Neural crest cell (in vitro differentiated cells): Measurements from ENCODE around the gene SEC62. TPM values are rescaled to one million over a fixed set of nuclear protein-coding genes. Genes with fewer than 3 reads are reported as not detected.

Experiments used
- DNase-seq: peaks from one replicate; pipeline ENCODE4 v3.0.0; 2021; ENCODE audit warnings: low read depth, mixed read lengths, low spot score
- H3K27ac Mint-ChIP-seq: one replicate; pipeline ENCODE4 v1.8.0; 2021; ENCODE audit warnings: mild to moderate bottlenecking, mixed read lengths; ENCODE audit not compliant: unreplicated experiment
- H3K27me3 Mint-ChIP-seq: 2 replicates; pipeline ENCODE4 v1.8.0; 2021; ENCODE audit warnings: low read depth, mild to moderate bottlenecking, mixed read lengths
- H3K36me3 Mint-ChIP-seq: 2 replicates; pipeline ENCODE4 v1.8.0; 2021; ENCODE audit warnings: low read depth, mild to moderate bottlenecking, mixed read lengths
- H3K4me1 Mint-ChIP-seq: 2 replicates; pipeline ENCODE4 v1.8.0; 2021; ENCODE audit warnings: mixed read lengths
- H3K4me3 Mint-ChIP-seq: one replicate; pipeline ENCODE4 v1.8.0; 2021; ENCODE audit warnings: mild to moderate bottlenecking, mixed read lengths
- H3K9me3 Mint-ChIP-seq: 2 replicates; pipeline ENCODE4 v1.8.0; 2021; ENCODE audit warnings: mixed read lengths
- total RNA-seq: library from RNA; stranded (reverse); gene quantifications from 2 replicates; pipeline ENCODE4 v1.2.1, GENCODE V29; 2021
- TF ChIP-seq, protein P1 (sequence below): fragments of 200-600 bp; sonication (generic); conservative IDR thresholded peaks from 2 replicates; pipeline ENCODE4 v1.5.0; 2021; ENCODE audit warnings: antibody characterized with exemption, mild to moderate bottlenecking

The SEC62 gene
- total RNA-seq, 1 donor from 2014 or later, result 67.9 TPM

DNA sequence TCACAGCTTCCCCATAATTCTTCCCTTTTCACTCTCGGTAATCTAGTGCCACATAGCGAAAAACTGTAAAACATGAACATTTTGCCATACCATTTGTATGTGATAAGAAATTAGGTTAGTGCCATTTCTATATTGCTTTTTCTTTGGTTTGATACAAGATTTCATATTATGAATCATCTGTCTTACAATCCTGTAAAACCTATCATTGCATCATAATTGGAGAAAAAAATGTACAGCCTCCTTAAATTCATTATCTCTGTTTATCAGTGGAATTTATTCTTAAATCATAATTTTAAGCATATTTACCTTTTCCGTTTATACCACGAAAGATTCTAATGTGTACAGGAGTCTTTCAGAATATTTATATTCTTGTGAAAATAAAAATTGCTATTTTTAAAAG lies 23.8 kb downstream of the SEC62 start:
- no peaks in the 10 kb centered on the region for H3K27me3 Mint-ChIP-seq
- DNase-seq, result no peak
- H3K36me3 Mint-ChIP-seq, result peaks cover 13% of the 10 kb centered on the region
- no peak overlapping the region for H3K4me3 Mint-ChIP-seq
- H3K27ac Mint-ChIP-seq, result no peak overlapping the region
- TF ChIP-seq, protein P1, sequence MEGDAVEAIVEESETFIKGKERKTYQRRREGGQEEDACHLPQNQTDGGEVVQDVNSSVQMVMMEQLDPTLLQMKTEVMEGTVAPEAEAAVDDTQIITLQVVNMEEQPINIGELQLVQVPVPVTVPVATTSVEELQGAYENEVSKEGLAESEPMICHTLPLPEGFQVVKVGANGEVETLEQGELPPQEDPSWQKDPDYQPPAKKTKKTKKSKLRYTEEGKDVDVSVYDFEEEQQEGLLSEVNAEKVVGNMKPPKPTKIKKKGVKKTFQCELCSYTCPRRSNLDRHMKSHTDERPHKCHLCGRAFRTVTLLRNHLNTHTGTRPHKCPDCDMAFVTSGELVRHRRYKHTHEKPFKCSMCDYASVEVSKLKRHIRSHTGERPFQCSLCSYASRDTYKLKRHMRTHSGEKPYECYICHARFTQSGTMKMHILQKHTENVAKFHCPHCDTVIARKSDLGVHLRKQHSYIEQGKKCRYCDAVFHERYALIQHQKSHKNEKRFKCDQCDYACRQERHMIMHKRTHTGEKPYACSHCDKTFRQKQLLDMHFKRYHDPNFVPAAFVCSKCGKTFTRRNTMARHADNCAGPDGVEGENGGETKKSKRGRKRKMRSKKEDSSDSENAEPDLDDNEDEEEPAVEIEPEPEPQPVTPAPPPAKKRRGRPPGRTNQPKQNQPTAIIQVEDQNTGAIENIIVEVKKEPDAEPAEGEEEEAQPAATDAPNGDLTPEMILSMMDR, result no peak
- no peaks in the 10 kb centered on the region for H3K4me1 Mint-ChIP-seq
- H3K9me3 Mint-ChIP-seq, result no peaks in the 10 kb centered on the region

DNA sequence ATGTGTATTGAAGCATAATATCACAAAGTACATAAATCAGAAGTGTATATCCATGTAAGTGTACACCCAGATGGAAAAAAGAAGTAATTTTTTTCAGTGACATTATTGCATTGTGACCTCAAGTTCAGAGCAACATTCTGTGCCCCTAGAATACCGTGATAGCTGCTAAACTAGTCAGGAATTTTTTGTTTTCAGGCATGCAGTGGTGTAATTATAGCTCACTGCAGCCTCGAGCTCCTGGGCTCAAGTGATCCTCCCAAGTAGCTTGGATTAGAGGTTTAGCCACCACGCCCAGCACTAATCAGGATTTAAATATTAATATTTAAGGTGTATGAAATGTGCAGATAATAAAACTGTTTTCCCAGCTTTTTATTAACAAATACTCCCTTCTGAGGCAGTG lies 25.5 kb downstream of the SEC62 start:
- peaks cover 14% of the 10 kb centered on the region for H3K36me3 Mint-ChIP-seq
- H3K4me1 Mint-ChIP-seq, result no peaks in the 10 kb centered on the region

DNA sequence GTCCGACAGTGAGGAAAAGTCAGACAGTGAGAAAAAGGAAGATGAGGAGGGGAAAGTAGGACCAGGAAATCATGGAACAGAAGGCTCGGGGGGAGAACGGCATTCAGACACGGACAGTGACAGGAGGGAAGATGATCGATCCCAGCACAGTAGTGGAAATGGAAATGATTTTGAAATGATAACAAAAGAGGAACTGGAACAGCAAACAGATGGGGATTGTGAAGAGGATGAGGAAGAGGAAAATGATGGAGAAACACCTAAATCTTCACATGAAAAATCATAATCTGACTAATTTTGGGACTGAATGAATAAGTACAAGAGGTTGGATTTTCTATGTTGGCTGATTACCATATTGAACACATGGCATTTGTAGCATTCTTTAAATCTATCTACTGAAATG lies 26.2 kb downstream of the SEC62 start:
- peak overlapping the region; percentile 14 for H3K27ac Mint-ChIP-seq
- H3K9me3 Mint-ChIP-seq, result no peaks in the 10 kb centered on the region
- DNase-seq, result no peak
- peaks cover 14% of the 10 kb centered on the region for H3K36me3 Mint-ChIP-seq
- TF ChIP-seq, protein P1, result no peak
- H3K4me1 Mint-ChIP-seq, result no peaks in the 10 kb centered on the region
- H3K27me3 Mint-ChIP-seq, result no peaks in the 10 kb centered on the region
- no peak overlapping the region for H3K4me3 Mint-ChIP-seq

More for the DNA sequence above, 25.5 kb downstream of the SEC62 start:
- DNase-seq, result no peak
- Mint-ChIP-seq H3K4me3 (no peak overlapping the region), H3K27me3 (no peaks in the 10 kb centered on the region), H3K9me3 (no peaks in the 10 kb centered on the region), H3K27ac (no peak overlapping the region)
- TF ChIP-seq, protein P1, result no peak

DNA sequence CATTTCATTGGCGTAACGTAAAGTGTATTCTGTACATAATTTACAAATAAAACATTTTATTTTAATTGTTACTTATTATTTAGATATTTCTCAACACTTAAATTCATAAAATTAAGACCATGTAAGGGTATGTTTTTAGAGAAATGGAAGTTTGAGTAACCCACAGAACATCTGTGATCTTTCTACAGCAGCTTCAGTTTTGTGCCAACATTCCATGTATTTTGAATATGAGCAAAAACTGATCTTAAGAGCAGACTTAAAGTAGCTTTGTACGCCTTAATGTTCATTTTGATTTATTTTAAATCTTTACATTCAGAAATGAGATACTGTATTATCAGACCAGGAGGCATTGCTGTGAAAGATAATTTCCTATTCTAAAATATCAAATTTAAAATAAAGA lies 27.2 kb downstream of the SEC62 start:
- TF ChIP-seq, protein P1, result no peak
- H3K27me3 Mint-ChIP-seq, result no peaks in the 10 kb centered on the region
- H3K36me3 Mint-ChIP-seq, result peaks cover 14% of the 10 kb centered on the region
- H3K4me1 Mint-ChIP-seq, result no peaks in the 10 kb centered on the region
- no peaks in the 10 kb centered on the region for H3K9me3 Mint-ChIP-seq
- H3K4me3 Mint-ChIP-seq, result no peak overlapping the region
- H3K27ac Mint-ChIP-seq, result no peak overlapping the region
- DNase-seq, result no peak

DNA sequence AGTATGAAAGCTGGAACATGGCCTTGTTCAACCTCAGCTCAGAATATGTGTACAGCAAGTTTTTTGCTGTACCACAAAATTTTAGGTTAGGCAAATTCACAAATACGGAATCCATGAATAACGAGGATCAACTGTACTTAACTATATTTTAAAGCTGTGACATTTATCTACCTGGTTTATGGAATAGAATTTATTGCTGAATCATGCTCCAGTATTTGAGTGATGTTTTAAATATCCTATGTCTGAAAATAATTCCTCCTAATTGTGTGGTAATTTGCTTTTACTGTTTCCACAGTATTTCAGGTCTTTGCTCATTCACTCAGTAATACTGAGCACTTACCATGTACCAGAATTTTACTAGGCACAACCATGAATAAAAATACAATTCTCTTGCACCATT lies 29.5 kb downstream of the SEC62 start:
- TF ChIP-seq, protein P1, result no peak
- Mint-ChIP-seq H3K4me1 (no peaks in the 10 kb centered on the region), H3K36me3 (peaks cover 11% of the 10 kb centered on the region), H3K27me3 (no peaks in the 10 kb centered on the region), H3K27ac (no peak overlapping the region), H3K4me3 (no peak overlapping the region), H3K9me3 (no peaks in the 10 kb centered on the region)
- DNase-seq, result no peak

DNA sequence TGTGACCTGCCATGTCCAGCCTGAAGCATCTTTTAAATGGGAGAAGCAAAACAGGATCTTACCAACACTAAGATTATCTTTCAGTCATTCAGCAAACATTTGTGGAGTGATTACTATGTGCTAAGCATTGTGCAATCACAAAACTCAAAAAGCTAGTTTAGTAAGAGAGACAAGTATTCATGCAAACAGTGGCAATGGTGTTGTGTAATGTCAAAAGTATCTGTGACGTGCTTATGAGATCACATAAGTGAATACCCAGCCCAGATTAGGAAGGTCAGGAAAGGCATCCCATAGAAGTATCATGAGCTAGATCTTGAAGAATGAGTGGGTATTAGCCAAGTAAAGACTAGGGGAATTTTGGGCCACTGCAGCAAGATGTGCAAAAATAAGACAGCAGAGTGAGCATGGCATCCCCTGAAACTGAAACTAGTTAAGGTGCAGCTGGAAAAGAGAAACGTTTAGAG lies 32.1 kb downstream of the SEC62 start:
- no peaks in the 10 kb centered on the region for H3K27me3 Mint-ChIP-seq
- no peak overlapping the region for H3K27ac Mint-ChIP-seq
- H3K4me1 Mint-ChIP-seq, result peaks cover 3% of the 10 kb centered on the region
- no peak overlapping the region for H3K4me3 Mint-ChIP-seq
- TF ChIP-seq, protein P1, result no peak
- no peaks in the 10 kb centered on the region for H3K9me3 Mint-ChIP-seq
- peaks cover 4% of the 10 kb centered on the region for H3K36me3 Mint-ChIP-seq
- no peak for DNase-seq
